ENCODE measurements around the gene CREB3L2. TPM values are rescaled to one million over a fixed set of nuclear protein-coding genes. Genes with fewer than 3 reads are reported as not detected.

CREB3L2 gene
- total RNA-seq, 2 experiments from 2014 or later = 21.0 to 24.4 TPM

- ChIA-PET POLR2A (no interaction called here), CTCF (no interaction called here)
- Mint-ChIP-seq H3K4me1 (ENCODE audit: low read depth) (peaks cover 27% of the 10 kb centered on the region), H3K27me3 (no peaks in the 10 kb centered on the region), H3K4me3 (no peak overlapping the region), H3K36me3 (ENCODE audit: low read depth) (peaks cover 40% of the 10 kb centered on the region), H3K27ac (no peak overlapping the region), H3K9me3 (no peaks in the 10 kb centered on the region)
- intact Hi-C loops (cut with micrococcal nuclease) = no loop called here
- ATAC-seq (no peak), DNase-seq (no peak)
- no peak for TF ChIP-seq CTCF (IDR thresholded peaks at IDR 0.05)
These were observed 126.1 kb downstream of the CREB3L2 start for GRCh38 chr7:137875746-137876145.

GRCh38 chr7:137873979-137874777 is 127.7 kb downstream of the CREB3L2 start:
- H3K4me3 Mint-ChIP-seq = no peak overlapping the region
- peaks cover 26% of the 10 kb centered on the region for H3K4me1 Mint-ChIP-seq (ENCODE audit: low read depth)
- CTCF ChIA-PET = no interaction called here
- H3K36me3 Mint-ChIP-seq (ENCODE audit: low read depth) = peaks cover 33% of the 10 kb centered on the region
- ATAC-seq (peak; percentile 53), DNase-seq (no peak)
- no peak for TF ChIP-seq CTCF (IDR thresholded peaks at IDR 0.05)
- H3K27me3 Mint-ChIP-seq = no peaks in the 10 kb centered on the region
- POLR2A ChIA-PET = no interaction called here
- H3K27ac Mint-ChIP-seq = peak overlapping the region; percentile 88
- no peaks in the 10 kb centered on the region for H3K9me3 Mint-ChIP-seq
- intact Hi-C loops (cut with micrococcal nuclease) = no loop called here

- no peak for TF ChIP-seq CTCF (IDR thresholded peaks at IDR 0.05)
- DNase-seq (peak; percentile 52), ATAC-seq (peak; percentile 74)
- peaks cover 30% of the 10 kb centered on the region for H3K36me3 Mint-ChIP-seq (ENCODE audit: low read depth)
- intact Hi-C loops (cut with micrococcal nuclease) = no loop called here
- H3K4me3 Mint-ChIP-seq = no peak overlapping the region
- peaks cover 24% of the 10 kb centered on the region for H3K4me1 Mint-ChIP-seq (ENCODE audit: low read depth)
- ChIA-PET POLR2A (no interaction called here), CTCF (no interaction called here)
- H3K27me3 Mint-ChIP-seq = no peaks in the 10 kb centered on the region
- no peaks in the 10 kb centered on the region for H3K9me3 Mint-ChIP-seq
- peak overlapping the region; percentile 88 for H3K27ac Mint-ChIP-seq
These were observed 128.4 kb downstream of the CREB3L2 start for GRCh38 chr7:137873524-137873923.

GRCh38 chr7:137871170-137871915 is 130.5 kb downstream of the CREB3L2 start:
- peaks cover 24% of the 10 kb centered on the region for H3K4me1 Mint-ChIP-seq (ENCODE audit: low read depth)
- H3K27me3 Mint-ChIP-seq = no peaks in the 10 kb centered on the region
- DNase-seq (no peak), ATAC-seq (no peak)
- H3K9me3 Mint-ChIP-seq = peaks cover 2% of the 10 kb centered on the region
- ChIA-PET CTCF (interaction anchor here (1.6 kb wide), 1 partner anchor 29 kb away, joined by 5 read pairs; no protein-coding TSS in a partner anchor), POLR2A (no interaction called here)
- no peak overlapping the region for H3K4me3 Mint-ChIP-seq
- TF ChIP-seq CTCF (IDR thresholded peaks at IDR 0.05) = no peak
- H3K36me3 Mint-ChIP-seq (ENCODE audit: low read depth) = peaks cover 39% of the 10 kb centered on the region
- intact Hi-C loops (cut with micrococcal nuclease) = no loop called here
- no peak overlapping the region for H3K27ac Mint-ChIP-seq

- CTCF ChIA-PET = interaction anchor here (1.6 to 1.7 kb wide), 2 partner anchors 29 to 214 kb away, joined by 5 to 6 read pairs; no protein-coding TSS in a partner anchor
- Mint-ChIP-seq H3K27ac (no peak overlapping the region), H3K9me3 (peaks cover 6% of the 10 kb centered on the region), H3K27me3 (no peaks in the 10 kb centered on the region), H3K4me3 (no peak overlapping the region), H3K4me1 (ENCODE audit: low read depth) (peaks cover 24% of the 10 kb centered on the region), H3K36me3 (ENCODE audit: low read depth) (peaks cover 46% of the 10 kb centered on the region)
- ATAC-seq (no peak), DNase-seq (no peak)
- POLR2A ChIA-PET = no interaction called here
- intact Hi-C loops (cut with micrococcal nuclease) = no loop called here
- TF ChIP-seq CTCF (IDR thresholded peaks at IDR 0.05) = no peak
These were observed 131.2 kb downstream of the CREB3L2 start for GRCh38 chr7:137870684-137871083.

Measured in activated CD8-positive, alpha-beta T cell treated with anti-CD3 and anti-CD28 coated beads for 36 hours (primary cell).